Measurements from ENCODE around the gene TMEM208.

The TMEM208 gene

DNA sequence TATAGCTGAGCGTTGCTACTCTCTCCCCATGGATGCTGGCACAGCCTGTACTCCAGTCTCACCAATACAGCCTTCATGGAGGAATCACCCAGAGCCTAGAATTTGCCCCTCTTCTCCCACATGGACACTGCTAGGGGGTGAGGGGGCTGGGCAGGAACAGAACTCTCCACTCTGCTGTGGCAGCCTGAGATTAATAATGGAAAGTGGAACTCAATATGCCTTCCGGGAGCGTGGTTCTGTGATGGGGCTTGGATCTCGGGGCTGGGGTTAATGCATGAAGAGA is 23.1 kb downstream of the TMEM208 start:
- DNase-seq (ENCODE audit: low spot score), result no peak

DNA sequence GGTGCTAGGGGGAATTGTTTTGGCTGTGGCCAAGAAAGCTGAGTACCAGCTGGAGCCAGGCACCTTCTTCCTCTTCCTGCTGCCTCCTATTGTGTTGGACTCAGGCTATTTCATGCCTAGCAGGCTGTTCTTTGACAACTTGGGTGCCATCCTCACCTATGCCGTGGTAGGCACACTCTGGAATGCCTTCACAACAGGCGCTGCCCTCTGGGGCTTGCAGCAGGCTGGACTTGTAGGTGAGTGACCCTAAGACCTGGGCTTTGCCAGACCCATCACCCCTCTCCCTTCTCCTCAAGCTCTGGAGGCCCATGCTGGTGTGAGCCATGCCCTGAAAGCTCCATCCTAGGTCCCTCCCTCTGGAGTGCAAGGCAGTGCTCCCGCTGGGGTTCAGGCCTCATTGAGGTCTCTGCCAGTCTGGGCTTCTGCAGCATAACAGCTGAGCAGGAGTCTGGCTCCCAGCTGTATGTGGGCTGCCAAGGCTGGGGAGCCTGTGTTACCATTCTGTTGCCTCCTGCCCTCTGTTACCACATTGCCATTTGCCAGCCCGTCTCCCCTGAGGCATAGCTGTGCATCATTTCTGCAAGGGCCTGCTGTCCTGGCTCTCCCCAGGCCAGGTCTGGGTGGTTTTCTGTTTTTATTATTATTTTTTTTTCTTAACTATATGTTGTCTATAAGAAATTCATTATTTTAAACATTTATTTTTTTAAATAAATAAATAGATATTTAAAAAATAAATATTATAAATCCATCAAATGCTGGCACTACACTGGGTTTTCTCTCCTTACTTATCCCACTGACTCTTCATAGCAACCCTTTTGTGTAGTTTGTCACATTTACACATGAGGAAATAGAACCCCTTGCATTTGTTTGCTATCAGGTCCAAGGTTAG is 25.9 kb downstream of the TMEM208 start:
- no peak for DNase-seq (ENCODE audit: low spot score)

DNA sequence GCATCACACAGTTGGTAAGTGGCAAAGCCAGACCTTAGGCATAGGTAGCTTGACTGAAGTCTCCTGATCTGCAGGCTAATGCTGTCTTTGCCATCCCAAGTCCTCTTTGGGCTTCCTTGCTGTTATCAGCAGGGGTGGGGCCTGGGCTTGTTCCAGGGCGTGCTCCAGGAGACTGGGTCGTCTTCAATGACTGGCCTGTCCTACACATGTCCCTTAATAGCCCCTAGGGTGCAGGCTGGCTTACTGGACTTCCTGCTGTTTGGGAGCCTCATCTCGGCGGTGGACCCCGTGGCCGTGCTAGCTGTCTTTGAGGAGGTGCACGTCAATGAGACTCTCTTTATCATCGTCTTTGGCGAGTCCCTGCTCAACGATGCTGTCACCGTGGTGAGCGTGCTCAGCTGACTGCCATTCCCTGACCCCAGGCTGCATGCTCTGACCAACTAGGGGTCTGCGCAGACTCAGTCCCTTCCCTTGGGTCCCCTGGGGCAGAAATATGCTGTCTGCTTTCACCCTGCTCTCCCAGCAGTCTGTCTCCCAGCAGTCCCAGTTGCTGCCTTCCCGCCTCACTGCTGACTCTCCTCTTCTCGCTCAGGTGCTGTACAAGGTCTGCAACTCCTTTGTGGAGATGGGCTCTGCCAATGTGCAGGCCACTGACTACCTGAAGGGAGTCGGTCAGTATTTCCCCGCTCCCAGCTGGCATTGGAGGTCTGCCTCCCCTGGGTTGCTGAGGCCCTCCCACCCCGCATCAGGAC is 28.0 kb downstream of the TMEM208 start:
- no peak for DNase-seq (ENCODE audit: low spot score)

DNA sequence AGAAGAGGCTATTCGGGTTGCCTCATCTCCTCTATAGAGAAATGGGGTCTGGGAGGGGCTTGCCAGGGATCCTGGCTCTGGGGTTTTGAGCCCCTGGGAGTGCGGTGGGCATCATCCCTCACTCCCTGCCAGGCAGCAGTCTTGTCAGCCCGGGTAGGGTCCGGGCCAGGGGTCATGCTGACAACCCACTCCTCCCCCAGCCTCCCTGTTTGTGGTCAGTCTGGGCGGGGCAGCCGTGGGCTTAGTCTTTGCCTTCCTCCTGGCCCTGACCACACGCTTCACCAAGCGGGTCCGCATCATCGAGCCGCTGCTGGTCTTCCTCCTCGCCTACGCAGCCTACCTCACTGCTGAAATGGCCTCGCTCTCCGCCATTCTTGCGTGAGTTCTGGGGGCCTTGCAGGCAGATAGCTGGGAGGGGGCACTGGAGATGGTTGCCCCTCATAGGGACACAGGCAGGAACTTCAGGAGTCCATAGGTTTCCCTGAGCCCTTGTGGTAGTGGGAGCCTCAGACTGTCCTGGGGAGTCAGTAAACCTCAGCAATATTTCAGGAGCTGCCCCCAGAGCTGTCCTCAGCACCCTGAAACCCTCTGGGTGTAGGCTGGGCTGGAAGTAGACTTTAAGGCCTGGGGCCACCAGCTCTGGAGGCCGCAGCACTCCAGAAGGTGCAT is 28.8 kb downstream of the TMEM208 start:
- no peak for DNase-seq (ENCODE audit: low spot score)

DNA sequence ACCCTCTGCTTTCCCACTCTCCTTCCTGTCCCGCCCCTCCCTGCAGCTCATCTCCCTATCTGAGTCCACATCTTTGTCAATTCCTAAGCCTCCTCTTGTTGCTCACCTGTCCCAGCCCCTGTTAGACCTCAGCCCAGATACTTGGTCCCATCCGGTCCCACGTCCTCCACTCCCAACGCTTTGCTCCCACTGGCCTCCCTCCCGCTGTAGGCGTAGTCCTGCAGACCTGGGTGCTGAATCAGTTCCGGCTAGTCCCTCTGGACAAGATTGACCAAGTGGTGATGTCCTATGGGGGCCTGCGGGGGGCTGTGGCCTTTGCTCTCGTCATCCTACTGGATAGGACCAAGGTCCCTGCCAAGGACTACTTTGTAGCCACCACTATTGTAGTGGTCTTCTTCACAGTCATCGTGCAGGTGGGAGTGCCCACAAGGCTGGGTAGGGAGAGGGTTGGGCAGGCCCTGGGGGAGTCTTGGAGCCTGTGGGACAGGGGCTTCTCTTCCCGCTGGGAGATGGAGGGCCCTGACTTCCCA is 29.8 kb downstream of the TMEM208 start:
- no peak for DNase-seq (ENCODE audit: low spot score)

DNA sequence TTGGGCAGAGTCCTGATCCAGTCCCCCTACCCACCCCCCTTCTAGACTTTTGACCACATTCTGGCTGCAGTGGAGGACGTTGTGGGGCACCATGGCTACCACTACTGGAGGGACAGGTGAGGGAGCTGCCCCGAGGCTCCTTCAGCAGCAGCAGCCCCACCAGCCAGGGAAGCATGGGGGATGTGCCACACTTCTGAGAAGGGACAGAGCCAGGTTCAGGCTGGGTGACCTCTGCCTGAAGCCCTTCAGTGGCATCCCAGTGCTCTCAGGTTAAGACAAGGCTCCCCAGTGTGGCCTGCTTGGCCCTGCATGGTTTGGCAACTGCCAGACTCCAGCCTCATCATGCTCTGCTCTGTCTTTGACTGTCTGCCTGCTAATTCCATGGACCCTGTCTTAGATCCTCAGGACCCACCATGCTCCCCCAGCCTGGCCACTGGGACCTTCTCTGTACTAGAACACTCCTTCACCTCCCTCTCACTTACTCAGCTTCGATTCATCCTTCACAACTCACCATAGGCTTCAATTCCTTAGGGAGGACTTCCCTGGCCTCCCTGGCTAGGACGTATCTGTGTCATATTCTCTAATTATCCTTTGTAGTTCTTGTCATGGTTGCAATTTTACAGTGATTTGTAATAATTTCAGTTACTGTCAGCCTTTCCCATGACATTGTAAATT is 30.7 kb downstream of the TMEM208 start:
- DNase-seq (ENCODE audit: low spot score), result no peak

DNA sequence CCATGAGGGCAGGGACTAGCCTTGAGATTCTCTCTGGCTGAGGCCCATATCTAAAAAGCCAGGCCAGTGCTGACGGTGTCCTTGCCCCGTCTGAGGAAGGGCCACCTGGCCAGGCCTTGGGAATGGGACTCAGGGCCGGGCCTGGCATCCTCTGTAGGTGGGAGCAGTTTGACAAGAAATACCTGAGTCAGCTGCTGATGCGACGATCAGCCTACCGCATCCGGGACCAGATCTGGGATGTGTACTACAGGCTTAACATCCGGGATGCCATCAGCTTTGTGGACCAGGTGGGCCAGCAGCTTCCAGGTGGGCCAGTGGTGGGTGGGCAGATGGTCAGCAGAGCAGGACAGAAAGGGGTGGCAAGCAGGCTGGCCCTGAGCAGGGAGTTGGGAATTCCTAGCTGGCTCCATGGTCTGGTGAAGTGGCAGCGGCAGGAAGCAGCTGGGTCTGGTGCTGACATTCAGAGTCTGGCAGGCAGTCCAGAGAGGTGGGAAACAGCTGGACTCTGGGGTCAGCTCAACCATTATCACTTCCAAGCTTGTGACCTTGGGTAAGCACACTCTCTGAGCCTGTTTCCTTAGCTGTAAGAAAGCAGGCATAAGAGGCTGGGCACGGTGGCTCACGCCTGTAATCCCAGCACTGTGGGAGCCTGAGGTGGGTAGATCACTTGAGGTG is 31.4 kb downstream of the TMEM208 start:
- DNase-seq (ENCODE audit: low spot score), result no peak

DNA sequence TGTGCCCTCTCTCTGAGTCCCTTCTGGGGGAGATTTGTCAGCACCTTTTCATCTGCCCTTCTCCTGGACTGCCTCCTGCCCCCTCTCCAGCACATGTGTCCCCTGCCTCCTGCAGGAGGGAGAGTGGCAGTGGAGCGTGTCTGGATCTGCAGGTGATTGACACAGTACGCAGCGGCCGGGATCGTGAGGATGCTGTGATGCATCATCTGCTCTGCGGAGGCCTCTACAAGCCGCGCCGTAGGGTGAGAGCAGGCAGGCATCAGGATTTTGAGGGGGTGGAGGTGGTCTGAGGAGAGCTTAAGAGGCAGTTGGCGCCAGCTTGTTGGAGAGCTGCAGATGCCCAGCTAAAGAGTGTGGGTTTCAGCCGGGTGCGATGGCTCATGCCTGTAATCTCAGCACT is 32.8 kb downstream of the TMEM208 start:
- DNase-seq (ENCODE audit: low spot score), result no peak

DNA sequence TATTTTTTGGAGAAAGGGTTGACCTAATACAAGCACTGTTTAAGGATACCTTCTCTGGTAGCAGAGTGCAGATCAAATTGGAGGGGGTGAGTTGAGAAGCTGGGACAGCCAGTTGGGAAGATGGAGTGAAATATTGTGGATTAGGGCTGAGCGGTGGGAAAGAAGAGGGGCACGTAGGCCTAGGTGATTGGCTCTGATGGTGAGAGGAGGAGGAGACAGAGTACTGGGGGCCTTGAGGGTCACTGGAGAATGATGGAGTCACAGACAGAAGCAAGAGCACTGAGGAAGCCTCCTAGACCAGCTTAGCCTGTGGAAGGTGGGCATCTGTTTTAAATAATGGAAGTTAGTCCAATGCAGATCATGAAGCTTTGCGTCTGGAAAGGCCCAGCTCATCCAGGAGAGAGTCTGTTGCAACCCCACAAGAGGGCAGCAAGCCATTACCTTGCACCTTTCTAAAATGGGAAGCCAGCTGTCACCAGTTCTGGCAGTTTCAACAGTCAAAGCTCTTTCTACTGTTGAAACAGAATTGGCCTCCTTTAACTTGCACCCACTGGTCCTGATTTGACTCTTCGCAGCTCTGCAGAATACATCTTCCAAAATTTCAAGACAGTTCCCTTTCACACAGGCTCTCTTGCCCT is 33.6 kb downstream of the TMEM208 start:
- peak; percentile 61 for DNase-seq (ENCODE audit: low spot score)

DNA sequence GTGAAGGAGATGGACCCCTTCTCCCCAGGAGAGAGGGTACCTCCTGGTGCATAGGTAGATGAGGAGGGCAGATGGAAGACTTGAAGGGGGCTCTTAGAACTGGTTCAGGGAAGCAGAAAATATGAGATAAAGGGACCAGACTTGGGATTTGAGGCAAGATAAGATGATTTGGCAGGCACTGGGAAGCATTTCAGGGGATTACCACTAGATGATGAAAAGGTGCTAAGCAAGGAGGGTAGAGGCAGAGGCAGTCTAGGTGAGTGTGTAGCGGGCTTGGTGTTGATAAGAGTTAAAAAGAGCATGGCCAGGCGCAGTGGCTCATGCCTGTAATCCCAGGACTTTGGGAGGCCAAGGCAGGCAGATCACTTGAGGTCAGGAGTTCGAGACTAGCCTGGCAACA is 36.3 kb downstream of the TMEM208 start:
- DNase-seq (ENCODE audit: low spot score), result no peak

DNA sequence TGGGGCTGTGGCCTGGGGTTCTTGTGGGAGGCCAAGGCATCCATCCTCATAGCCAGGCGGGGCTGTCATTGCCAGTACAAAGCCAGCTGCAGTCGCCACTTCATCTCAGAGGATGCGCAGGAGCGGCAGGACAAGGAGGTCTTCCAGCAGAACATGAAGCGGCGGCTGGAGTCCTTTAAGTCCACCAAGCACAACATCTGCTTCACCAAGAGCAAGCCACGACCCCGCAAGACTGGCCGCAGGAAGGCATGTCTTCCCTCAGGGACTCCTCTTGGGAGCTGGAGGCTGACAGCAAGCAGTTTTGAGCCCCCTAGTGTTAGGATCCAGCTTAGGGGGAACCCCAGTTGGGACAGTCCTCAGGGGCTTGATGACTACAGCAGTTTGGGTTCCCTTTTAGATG is 37.3 kb downstream of the TMEM208 start:
- no peak for DNase-seq (ENCODE audit: low spot score)

DNA sequence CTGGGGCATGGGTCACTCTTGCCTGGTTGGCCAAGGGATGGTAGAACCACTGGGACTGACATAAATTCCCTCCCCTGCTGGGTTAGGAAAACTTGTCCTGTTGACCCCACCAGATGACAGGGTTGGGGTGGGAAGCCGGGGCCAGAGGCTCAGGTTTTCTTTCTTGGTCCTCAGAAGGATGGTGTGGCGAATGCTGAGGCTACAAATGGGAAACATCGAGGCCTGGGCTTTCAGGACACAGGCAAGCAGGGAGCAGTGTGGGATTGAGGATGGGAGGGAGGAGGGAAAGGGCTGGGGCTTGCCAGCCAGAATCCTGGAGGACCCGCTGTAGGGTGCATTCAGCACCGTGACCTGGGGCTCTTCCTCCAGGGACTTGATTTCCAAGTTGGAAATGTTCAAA is 37.9 kb downstream of the TMEM208 start:
- no peak for DNase-seq (ENCODE audit: low spot score)

DNA sequence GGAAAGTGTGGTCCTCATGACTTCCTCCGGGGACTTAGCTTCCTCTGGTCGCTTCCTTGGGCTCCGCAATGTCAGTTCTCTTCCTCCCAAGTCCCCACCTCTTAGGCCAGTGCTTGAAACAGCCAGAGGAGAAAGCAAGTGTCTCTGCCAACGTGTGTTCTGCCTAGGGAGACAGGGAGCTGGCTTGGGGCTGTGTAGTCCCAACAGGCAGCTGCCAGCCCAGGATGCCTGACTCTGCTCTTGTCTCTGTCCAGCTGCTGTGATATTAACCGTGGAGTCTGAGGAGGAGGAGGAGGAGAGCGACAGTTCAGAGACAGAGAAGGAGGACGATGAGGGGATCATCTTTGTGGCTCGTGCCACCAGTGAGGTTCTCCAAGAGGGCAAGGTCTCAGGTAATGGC is 38.9 kb downstream of the TMEM208 start:
- no peak for DNase-seq (ENCODE audit: low spot score)

DNA sequence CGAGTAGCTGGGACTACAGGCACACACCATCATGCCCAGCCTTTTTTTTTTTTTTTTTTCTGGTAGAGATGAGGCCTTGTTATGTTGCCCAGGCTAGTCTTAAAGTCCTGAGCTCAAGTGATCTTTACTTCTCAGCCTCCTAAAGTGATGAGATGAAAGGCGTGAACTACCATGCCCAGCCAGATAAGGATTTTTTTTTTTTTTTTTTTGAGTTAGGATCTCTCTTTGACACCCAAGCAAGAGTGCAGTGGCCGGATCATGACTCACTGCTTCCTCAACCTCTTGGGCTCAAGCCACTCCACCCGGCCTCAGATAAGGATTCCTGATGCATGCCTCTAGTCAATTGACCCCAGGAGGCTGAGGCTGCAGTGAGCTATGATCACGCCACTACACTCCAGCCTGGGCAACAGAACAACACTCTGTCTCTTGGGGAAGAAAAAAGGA is 41.2 kb downstream of the TMEM208 start:
- DNase-seq (ENCODE audit: low spot score), result peak; percentile 83

DNA sequence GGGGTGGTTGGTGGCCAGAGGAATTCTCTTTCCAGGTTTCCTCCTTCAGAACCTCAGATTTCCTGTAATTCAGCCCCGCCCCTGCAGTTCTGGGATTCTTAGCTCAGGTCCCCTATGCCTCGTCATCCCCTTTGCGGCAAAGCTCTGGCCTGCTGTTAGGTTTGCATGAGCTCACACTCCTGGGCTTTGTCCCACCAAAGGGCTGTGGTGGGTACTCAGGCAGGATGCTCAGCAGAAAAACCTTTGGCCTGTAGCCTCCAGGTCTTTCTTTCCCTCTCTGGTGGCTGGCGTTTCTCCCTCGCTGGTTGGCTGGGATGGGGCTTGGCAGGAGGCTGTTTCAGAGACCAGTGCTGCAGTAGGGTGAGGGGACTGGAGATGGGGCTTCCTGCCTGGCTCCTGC is 42.8 kb downstream of the TMEM208 start:
- DNase-seq (ENCODE audit: low spot score), result peak; percentile 62

DNA sequence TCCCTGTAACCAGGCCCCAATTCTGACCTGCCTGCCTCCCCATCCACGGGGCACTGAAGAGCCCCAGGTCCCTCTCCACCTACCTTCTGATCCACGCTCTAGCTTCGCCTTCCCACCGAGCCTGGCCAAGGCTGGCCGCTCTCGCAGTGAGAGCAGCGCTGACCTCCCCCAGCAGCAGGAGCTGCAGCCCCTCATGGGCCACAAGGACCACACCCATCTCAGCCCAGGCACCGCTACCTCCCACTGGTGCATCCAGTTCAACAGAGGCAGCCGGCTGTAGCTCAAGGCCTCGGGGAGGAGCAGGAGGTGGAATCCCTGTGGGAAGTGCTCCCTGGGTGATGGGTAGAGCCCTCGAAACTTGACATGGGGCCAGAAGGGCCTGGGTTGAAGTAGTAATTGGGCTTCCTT is 44.0 kb downstream of the TMEM208 start:
- DNase-seq (ENCODE audit: low spot score), result no peak

DNA sequence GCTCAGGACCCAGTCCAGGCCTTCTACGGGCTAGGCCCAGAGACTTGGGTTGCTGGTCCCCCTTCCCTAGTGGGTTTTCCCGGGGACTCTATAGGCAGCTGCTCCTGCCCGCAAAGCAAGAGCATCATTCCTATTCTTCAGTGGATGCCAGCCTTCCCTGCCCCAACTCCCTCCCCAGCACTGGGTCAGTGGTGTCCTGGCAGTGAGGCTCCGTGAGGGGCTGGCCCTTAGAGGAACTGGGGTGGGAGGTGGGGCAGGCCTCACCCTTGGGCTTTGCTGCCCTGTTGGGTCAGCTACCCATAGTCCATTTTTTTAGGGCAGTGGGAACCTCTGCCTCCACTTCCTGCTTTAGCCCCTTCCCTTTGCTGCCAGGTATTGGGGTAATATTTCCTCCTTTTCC is 44.5 kb downstream of the TMEM208 start:
- DNase-seq (ENCODE audit: low spot score), result no peak

DNA sequence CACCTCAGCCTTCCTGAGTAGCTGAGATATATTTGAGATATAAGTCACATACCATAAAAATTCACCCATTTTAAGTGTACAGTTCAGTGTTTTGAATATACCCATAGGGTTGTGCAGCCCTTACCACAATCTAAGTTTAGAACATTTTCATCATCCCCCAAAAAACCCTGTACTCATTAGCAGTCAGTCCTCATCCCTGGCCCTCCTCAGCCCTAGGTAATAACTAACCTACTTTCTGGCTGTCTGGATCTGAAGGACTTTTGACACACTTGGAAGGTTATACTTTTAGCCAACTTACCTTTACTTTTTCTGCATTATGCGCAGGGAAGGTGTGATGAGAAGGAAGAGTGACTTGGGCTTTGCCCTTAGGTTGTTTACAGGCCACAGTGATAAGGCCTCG is 48.4 kb downstream of the TMEM208 start:
- no peak for DNase-seq (ENCODE audit: low spot score)

DNA sequence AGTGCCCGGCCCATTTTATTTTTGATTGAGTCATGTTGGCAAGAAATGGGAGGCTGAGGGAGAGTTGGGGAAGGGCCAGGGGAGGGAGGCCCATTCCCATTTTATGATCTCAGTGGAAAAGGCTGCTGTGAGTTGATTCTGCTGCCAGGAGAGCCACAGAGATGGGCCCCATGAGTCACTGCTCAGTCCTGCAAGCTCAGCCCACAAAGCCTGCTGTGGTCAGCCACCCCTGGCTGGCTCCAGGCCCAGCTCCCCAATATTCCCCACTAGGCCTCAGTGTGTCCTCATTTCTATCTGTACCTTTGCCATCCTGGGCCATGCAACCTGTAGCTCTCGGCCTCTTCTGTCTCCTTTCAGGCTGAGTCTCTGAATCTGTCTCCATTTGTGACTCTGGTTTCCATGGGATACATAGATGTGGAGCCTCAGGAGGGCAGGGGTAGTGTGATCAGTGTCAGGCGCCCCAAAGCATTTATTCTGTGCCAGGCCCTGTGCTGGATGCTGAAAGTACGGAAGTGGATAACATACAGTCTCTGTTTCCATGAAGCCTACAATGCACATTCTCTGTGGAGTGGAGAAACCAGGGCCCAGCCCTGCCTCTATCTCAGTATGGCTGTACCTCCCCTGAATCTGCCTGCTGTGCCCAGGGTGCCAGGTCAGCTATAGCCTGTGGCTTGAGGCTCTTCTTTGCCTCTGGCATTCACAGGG is 50.5 kb downstream of the TMEM208 start:
- peak; percentile 98 for DNase-seq (ENCODE audit: low spot score)

DNA sequence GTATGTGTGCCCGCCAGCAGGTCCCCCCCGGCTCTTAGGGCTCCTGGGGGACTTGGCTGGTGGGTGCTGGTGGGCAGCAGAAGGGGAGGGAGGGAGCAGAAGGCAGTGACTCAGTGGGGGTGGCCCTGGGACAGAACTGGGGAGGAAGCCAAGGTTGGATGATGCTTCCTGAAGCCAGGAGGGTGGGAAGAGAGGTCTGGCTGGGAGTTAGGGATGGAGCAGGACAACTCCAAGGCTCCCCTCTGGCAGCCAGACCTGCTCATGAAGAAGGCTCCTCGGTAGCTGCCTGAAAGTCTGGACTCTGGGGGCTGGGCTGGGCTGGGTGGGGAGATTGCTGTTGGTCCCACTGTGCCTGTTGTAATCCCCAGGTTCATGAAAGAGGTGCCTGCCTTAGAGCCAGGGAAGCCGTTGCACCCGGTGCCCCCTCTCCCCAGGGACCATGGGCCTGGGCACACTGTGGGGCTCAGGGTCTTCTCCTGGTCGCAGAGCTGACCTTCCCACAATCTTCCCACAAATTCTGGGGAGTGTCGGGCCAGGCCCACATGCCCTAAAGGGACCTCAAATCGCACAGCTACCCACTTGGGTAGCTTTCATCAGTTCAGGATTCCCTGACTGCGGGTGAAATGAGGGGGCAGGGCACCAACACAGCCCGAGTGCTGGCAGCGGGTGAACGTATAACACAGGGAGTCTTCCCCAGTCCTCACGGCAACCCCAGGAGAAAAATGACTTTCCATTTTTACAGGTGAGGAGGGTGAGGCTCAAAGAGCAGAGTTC is 51.3 kb downstream of the TMEM208 start:
- DNase-seq (ENCODE audit: low spot score), result peak; percentile 86

All from AG20443 (cell line).